PC-3 (cell line): ENCODE data around the gene HSD17B4.

Experiments used
- EZH2 ChIP-seq: fragments of 300-600 bp; sonication (generic); IDR thresholded peaks from one replicate; pipeline ENCODE4 v1.6.1; 2017; ENCODE audit warnings: antibody characterized with exemption, mild to moderate bottlenecking, low read length; ENCODE audit not compliant: unreplicated experiment
- EZH2phosphoT487 ChIP-seq: fragments of 300-600 bp; sonication (generic); IDR thresholded peaks from 2 replicates; pipeline ENCODE4 v1.6.1; 2018; ENCODE audit warnings: mild to moderate bottlenecking, antibody characterized with exemption, low read length, borderline replicate concordance
- TF ChIP-seq, protein P1 (sequence below): fragments of 300-600 bp; sonication (generic); conservative IDR thresholded peaks from 2 replicates; pipeline ENCODE4 v1.5.1; 2017; ENCODE audit warnings: antibody characterized with exemption, low read depth, mild to moderate bottlenecking, low read length

GRCh38 chr5:119402555-119402954 lies 49.7 kb upstream of the HSD17B4 start:
- TF ChIP-seq EZH2phosphoT487, result no peak
- TF ChIP-seq, protein P1, sequence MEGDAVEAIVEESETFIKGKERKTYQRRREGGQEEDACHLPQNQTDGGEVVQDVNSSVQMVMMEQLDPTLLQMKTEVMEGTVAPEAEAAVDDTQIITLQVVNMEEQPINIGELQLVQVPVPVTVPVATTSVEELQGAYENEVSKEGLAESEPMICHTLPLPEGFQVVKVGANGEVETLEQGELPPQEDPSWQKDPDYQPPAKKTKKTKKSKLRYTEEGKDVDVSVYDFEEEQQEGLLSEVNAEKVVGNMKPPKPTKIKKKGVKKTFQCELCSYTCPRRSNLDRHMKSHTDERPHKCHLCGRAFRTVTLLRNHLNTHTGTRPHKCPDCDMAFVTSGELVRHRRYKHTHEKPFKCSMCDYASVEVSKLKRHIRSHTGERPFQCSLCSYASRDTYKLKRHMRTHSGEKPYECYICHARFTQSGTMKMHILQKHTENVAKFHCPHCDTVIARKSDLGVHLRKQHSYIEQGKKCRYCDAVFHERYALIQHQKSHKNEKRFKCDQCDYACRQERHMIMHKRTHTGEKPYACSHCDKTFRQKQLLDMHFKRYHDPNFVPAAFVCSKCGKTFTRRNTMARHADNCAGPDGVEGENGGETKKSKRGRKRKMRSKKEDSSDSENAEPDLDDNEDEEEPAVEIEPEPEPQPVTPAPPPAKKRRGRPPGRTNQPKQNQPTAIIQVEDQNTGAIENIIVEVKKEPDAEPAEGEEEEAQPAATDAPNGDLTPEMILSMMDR, result no peak
- TF ChIP-seq EZH2, result no peak
